HG03103 (cell line): Measurements from ENCODE around the gene RGPD5.
"Not testable (repeated sequence)": the region's sequence is repeated elsewhere in the genome, so short reads cannot be mapped to it uniquely, and the experiment has no call there.

Experiments used
- ATAC-seq: cut with Tn5 transposase; IDR thresholded peaks from one replicate; pipeline ENCODE4 v1.9.1; 2021; ENCODE audit warnings: low read depth; ENCODE audit not compliant: unreplicated experiment

The RGPD5 gene

GRCh38 chr2:109794074-109794737, at the start of gene RGPD5:
TSS of gene RGPD5 (plus strand) at chr2:109794305. CDS start at chr2:109794466, 161 bp downstream.
- peak; percentile 98 for ATAC-seq

GRCh38 chr2:109751572-109751971, 42.5 kb upstream of the RGPD5 start:
- not testable (repeated sequence) for ATAC-seq

GRCh38 chr2:109757163-109757824, 36.8 kb upstream of the RGPD5 start:
- not testable (repeated sequence) for ATAC-seq

- ATAC-seq, result not testable (repeated sequence)
Observed at GRCh38 chr2:109760265-109761042, 33.7 kb upstream of the RGPD5 start.

GRCh38 chr2:109761043-109761454, 33.1 kb upstream of the RGPD5 start:
- ATAC-seq, result not testable (repeated sequence)

- not testable (repeated sequence) for ATAC-seq
Observed at GRCh38 chr2:109761976-109762375, 32.1 kb upstream of the RGPD5 start.

DNA sequence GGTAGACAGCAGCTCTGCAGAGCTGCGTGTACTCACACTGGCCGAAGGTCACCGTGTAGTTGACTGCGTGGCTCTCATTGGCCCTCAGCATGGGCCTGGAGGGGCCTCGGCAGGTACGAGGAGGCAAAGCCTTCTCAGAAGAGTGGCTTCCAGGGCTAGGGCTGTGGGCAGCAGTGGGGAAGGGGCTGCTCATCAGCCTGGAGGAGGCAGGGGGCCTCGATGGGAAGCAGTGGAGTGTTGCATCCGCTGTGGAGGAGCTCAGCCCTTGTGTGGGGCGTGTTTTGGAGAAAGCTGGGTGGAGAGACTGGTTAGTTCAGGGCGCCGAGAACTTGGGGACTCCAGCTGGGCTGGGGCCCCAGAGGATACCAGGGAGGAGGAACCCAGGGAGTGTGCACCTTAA, 28.0 kb upstream of the RGPD5 start:
- not testable (repeated sequence) for ATAC-seq

GRCh38 chr2:109766886-109767578, 27.1 kb upstream of the RGPD5 start:
- ATAC-seq, result not testable (repeated sequence)

DNA sequence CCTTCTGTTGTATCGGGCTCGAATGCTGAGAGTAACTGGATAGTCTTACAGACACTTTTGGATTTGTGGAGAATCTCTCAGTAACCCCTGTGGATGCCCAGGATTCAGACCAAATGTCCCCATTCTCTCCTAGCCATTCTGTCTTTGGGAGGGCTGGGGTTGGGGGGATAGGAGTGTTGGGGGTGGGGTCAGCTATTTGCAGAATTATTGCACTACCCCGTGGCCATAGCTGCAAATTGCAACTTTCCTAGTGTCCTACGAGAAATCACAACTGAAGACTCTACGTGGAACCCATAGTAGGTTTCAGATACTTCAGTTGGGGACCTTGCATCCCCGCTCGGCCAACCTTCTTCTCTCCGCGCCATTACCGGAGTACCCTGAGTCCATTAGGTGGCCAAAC, 25.2 kb upstream of the RGPD5 start:
- ATAC-seq, result not testable (repeated sequence)

- not testable (repeated sequence) for ATAC-seq
Observed at GRCh38 chr2:109779118-109779517, 15.0 kb upstream of the RGPD5 start.

DNA sequence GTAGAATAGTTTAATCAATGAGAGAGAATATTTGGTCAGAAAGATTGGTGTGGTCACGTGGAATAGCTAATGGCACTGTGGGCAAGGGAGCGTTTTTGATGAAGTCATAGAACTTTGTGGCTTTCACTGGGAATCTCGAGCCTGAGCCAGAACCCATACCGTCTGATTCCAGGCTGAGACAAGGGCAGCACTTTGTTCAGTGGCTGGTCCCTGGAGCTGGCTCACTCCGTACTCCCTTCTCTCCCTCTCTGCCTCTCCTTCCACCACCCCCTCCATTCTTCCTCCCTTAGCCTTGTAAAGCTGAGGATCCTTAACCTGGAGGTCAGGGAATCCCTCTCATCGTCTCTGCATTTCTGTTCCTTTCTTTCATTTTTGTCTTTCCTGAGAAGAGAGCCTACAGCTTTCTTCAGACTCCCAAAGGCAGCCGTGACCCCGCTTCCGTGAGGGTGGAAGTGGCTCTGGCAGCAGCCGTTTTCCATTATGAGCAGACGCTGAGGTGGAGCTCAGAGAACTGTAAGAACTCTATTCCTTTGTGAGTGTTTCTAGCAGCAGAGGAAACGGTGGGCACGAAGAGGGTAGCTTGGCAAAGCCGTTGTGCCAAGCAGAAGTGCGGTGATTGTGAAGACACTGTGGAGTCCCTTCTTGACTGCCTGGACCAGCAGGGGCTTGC, 12.8 kb upstream of the RGPD5 start:
- ATAC-seq, result not testable (repeated sequence)

DNA sequence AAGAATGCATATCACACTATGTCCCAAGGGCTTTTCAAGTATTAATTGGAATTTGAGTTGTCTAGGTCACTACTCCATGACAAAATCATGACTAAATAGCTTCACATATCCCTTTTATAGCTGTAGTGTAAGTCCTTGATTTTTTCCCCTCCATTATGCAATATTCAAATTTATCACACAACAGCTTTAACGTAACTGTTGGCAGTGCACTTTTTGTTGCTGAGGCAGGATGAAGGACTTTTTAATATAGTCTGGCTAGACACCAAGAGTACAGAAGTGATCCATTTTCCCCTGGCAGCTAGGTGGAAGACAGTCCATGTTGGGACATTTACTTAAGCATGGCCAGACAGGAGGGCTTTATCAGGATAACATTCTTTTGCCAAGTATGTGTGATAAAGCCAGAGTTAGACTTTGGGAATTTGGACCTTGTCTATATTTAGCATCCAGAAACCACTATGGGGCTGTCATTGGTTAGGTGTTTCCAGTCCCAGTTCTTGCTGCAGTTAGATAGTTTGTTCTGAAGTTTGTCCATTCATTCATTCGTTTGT, 11.6 kb upstream of the RGPD5 start:
- not testable (repeated sequence) for ATAC-seq

GRCh38 chr2:109791530-109792279, 2.4 kb upstream of the RGPD5 start:
- not testable (repeated sequence) for ATAC-seq

DNA sequence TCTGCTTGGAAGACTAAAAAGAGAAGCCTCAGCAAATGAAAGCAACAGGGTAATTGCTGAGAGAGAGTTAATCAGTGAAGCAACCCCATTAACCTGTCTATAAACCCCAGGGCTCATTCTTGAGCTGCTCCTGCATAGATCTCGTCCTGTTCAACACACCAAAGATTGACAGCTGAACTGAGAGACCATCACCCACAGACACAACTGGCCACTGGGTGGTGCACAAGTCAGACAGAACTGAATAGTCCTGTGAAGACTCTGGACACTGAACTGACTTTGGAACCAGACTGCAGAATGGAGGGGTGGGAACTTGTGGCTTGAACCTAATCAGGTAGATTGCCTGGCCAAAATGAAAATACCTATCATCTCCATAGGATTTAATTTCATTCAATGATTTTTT, 1.4 kb upstream of the RGPD5 start:
- ATAC-seq, result peak; percentile 55

GRCh38 chr2:109871129-109871751, 77.1 kb downstream of the RGPD5 start:
- ATAC-seq, result not testable (repeated sequence)

- not testable (repeated sequence) for ATAC-seq
Observed at GRCh38 chr2:109876625-109877024, 82.5 kb downstream of the RGPD5 start.

GRCh38 chr2:109882112-109882511, 88.0 kb downstream of the RGPD5 start:
- not testable (repeated sequence) for ATAC-seq

DNA sequence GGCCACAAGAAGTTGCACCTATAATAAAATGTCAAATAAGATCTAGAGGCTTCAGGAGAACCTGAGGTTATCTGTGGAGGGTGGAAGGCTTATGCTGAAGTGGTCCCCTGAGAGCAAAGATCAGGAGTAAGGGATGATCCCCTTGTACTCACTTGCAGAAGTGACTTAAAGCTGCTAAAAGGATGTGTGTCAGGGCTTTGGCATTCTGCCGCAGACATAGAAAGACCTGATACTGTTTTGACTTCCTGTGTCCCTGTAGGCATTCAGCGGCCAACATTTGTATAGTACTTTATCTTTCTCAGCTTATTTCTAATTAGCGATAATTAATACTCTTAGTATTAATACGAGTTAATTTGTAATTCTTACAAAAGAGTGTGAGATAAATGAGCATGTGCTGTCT, 94.3 kb downstream of the RGPD5 start:
- not testable (repeated sequence) for ATAC-seq

- ATAC-seq, result not testable (repeated sequence)
Observed at GRCh38 chr2:109889909-109890308, 95.8 kb downstream of the RGPD5 start.
